Measurements from ENCODE around the gene IPCEF1. TPM values are rescaled to one million over a fixed set of nuclear protein-coding genes. Genes with fewer than 3 reads are reported as not detected.
A peak's percentile ranks its signal among the peaks of the same experiment; 100 is the strongest.

The IPCEF1 gene
- total RNA-seq, 1 donor from 2014 or later = 1.8 TPM

DNA sequence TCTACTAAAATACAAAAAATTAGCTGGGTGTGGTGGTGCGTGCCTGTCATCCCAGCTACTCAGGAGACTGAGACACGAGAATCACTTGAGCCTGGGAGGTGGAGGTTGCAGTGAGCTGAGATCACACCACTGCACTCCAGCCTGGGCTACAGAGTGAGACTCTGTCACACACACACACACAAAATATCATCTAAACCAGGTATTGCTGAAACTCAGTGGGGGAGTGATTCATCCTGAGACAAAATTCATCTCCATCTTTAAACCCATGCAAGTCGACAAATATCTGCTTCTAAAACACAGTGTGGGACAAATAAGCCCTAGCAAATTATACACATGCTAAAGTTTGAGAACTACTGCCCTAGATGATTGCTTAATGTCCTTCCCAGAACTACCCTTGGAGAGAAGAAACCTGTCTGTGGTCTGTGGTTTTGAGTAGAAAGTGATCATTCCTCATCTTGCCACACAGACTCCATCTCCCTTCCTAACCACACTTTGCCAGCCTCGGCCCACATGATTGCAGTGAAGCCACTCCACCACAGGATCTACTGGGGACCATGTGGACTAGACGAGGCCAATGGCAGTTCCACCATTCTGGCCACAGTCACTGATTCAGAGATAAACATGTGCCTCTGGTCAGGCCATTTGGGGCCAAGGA, 187.3 kb downstream of the IPCEF1 start:
- DNase-seq (ENCODE audit: low read depth in 2 of 2) = no peak

GRCh38 chr6:154167126-154167525, 189.5 kb downstream of the IPCEF1 start:
- no peak for DNase-seq (ENCODE audit: low read depth in 2 of 2)

DNA sequence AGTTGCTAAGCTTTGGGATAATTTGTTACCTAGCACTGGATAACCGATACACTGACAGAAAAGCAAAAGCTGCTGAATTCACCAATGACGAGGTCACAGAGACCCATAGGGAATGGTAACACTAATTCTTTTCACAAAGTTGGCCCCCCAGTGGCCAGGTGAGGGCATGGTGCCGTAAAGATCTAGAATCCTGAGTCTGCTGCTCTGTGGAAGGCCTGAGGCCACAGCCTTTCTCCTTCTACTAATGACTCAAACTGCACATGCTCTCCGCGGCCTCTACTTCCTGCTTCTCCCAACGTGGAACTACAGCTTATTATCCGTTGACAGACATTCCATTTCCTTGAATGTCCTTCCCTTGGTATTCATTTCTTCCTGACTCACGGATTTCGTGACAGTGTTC, 190.5 kb downstream of the IPCEF1 start:
- no peak for DNase-seq (ENCODE audit: low read depth in 2 of 2)

DNA sequence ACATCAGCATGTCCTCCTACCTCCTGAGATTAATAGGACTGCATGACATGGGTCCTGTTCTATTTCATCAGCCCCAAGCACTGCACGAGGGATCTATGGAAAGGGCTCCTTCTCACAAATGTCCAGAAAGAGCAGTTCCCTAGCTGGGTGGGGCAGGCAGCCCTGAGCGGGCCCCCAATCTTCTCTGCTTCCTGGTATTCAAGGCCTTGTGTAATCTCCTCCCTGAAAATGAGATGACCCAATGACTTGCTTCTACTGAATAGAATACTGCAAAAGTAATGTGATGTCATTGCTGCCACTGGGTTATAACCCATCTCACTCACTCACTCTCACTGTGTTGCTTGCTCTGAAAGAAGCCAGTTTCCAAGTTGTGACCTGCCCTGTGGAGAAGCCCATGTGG, 191.1 kb downstream of the IPCEF1 start:
- no peak for DNase-seq (ENCODE audit: low read depth in 2 of 2)

DNA sequence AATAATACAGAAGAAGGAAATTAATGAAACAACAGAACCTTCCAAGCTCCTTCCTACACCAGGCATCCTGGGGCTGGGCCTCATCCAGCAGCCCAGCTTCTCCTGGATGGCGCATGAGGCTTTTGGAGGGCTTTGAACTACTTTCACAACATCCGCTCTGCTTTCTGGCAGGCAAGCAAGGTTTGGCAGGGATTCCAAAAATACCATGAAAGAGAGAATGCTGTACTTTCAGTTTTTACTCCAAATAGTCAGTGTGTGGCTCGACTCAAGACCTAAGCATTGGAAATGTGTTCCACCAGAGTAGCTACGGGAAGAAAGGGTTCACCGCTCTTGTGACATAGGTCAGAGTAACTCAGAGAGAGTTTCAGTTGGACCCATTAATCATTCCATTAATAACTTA, 192.2 kb downstream of the IPCEF1 start:
- DNase-seq (ENCODE audit: low read depth in 2 of 2) = peak; percentile 41 to 83

DNA sequence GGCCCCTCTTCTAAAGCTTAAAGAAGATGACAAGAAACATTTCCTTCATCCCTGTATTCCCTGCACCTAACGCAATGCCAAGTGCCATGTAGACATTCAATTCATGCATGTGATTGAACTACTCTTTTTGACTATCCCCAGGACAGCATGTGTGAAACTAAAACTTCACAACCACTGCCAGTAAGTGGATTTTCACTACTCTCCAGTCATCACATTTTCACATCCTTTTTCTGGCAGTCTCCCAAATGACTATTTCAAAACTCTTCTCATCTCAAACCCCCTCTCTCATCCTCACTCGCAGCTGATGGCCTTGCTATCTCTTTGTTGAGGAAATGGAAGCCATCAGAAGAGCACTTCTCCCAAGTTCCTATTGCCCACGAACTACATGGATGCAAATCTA, 194.9 kb downstream of the IPCEF1 start:
- DNase-seq (ENCODE audit: low read depth in 2 of 2) = no peak

DNA sequence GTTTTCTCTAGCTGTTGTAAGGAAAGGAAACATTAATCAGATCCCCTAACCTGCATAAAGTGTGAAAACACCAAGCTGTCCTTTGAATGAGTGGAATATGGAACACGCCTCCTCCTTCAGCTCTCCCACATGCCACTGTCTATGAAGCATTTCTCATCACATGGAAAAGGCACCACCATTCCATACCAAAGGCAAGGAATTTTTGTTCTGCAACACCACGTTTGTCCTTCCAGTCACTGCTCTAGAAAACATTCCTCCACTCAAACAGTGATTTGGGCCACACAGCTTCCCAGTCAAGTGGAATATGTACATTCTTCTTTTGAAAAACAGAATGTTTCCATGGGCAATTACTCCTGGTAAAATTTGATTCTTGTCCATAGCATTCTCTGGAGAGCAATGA, 197.5 kb downstream of the IPCEF1 start:
- DNase-seq (ENCODE audit: low read depth in 2 of 2) = no peak

- no peak for DNase-seq (ENCODE audit: low read depth in 2 of 2)
These were observed 198.9 kb downstream of the IPCEF1 start for GRCh38 chr6:154157706-154158105.

DNA sequence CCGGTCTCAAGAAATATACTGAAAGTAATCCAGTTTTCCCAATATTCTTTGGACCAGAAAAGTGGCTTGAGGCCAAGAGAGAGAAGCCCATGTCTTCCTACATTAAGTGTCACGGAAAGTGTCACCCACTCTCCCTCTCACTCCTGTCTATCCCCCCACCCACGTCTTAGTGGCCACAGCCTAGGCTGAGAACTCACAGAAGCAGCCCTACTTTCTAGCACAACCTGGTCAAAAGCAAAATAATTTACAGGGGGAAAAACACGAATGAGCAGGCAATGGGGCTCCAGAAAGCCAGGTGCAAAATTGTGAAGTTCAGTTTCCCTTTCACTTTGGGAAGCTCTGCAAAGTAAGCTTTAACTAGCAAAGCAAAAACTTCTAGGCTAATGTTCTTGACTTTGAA, 199.5 kb downstream of the IPCEF1 start:
- DNase-seq (ENCODE audit: low read depth in 2 of 2) = peak in 1 of 2 donors; percentile 11

- DNase-seq (ENCODE audit: low read depth in 2 of 2) = peak; percentile 60 to 69
These were observed 200.3 kb downstream of the IPCEF1 start for GRCh38 chr6:154156135-154156896.

- DNase-seq (ENCODE audit: low read depth in 2 of 2) = peak; percentile 81 to 89
These were observed 202.1 kb downstream of the IPCEF1 start for GRCh38 chr6:154154389-154154967.

GRCh38 chr6:154143753-154144152, 212.8 kb downstream of the IPCEF1 start:
- no peak for DNase-seq (ENCODE audit: low read depth in 2 of 2)

- no peak for DNase-seq (ENCODE audit: low read depth in 2 of 2)
These were observed 215.9 kb downstream of the IPCEF1 start for GRCh38 chr6:154140743-154141142.

DNA sequence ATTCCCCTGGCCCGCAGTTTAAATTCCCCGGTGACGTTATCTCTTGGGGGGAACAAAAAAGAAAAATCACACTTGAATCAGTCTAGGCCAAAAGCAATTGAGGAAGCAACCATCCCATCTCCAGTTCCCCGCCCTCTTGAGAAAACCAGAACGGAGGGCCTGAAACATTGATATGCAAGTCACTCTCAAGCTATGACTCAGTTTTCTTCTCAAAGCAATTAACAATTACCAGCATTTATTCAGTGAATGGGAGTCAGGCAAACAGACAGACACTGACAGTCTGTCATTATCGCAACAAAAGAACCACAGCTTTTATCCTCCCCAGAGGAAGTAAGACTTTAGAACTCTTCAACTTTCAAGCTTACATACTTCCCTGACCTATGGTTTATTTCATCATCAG, 216.7 kb downstream of the IPCEF1 start:
- no peak for DNase-seq (ENCODE audit: low read depth in 2 of 2)

- DNase-seq (ENCODE audit: low read depth in 2 of 2) = no peak
These were observed 217.8 kb downstream of the IPCEF1 start for GRCh38 chr6:154138793-154139192.

DNA sequence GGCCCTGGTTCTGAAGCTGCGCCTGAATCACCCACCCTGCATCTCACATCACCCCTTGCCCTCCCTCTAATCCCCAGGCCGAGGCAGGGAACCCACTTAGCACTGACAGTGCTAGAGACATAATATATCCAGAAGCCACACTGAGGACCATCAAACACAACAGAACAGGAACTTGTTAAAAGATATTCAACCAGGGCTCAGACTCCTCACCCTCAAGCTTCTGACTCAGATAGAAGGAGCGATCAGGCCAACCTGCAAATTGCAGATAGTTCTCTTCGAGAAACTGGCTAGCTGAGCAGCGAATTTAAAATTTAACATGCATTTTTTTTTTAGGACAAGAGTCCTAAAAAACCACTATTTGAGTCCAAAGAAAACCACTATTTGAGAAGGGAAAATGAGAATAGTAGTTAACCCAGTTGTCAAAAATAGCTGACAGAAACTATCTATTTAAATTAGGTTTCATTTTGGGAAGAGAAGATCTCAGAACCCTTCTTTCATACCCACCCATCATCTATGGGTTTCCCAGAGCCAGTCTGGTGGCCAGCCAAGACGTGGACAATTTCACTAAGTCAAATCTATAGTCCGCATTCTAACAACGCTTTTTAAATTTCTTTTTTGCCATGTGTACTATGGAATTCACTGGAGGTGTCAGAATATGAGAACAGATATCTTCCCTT, 222.0 kb downstream of the IPCEF1 start:
- DNase-seq (ENCODE audit: low read depth in 2 of 2) = no peak

DNA sequence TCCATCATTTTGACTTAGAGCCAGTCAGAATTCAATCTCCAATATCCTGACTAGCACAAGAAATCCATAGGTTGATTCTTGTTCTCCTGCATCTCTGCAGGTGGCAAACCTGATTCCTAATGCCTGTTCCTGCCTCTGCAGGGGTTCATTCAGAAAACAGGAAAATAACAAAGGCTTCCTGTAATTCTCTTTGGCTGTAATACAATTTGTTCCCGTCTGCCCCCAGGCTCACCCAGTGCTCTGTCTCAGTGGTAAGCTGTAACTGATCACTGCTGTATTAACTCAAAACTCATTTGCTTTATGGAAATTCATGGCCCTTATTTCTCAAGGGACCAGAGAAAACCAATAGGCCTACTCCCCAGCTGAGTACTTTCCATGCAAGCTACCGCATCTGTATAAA, 228.9 kb downstream of the IPCEF1 start:
- peak in 1 of 2 donors; percentile 15 for DNase-seq (ENCODE audit: low read depth in 2 of 2)

GRCh38 chr6:154125421-154125820, 231.2 kb downstream of the IPCEF1 start:
- no peak for DNase-seq (ENCODE audit: low read depth in 2 of 2)

DNA sequence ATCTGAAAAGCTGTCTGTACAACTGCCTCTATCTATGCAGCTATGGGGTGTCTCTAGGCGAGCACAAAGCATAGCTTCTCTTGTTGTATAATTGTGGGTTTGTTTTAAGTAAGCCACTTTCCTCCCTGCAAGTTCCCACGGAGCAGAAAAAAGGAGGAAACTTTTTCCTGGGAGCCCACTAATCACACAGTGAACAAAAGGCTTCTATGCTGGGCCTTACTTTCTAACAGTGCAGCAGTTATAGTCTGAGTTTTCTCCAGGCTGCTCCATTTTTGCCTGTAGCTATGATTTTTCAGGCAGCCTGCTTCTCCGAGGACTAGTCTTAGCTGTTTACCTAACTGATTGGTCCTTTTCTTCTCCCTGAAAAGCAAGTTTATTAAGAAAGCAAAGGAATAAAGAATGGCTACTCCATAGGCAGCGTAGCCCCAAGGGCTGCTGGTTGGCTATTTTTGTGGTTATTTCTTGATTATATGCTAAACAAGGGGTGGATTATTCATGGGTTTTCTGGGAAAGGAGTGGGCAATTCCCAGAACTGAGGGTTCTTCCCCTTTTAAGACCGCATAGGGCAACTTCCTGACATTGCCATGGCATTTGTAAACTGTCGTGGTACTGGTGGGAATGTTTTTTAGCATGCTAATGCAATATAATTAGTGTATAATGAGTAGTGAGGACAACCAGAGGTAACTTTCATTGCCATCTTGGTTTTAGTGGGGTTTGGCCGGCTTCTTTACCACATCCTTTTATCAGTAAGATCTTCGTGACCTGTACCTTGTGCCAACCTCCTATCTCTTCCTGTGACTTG, 233.2 kb downstream of the IPCEF1 start:
- DNase-seq (ENCODE audit: low read depth in 2 of 2) = no peak

DNA sequence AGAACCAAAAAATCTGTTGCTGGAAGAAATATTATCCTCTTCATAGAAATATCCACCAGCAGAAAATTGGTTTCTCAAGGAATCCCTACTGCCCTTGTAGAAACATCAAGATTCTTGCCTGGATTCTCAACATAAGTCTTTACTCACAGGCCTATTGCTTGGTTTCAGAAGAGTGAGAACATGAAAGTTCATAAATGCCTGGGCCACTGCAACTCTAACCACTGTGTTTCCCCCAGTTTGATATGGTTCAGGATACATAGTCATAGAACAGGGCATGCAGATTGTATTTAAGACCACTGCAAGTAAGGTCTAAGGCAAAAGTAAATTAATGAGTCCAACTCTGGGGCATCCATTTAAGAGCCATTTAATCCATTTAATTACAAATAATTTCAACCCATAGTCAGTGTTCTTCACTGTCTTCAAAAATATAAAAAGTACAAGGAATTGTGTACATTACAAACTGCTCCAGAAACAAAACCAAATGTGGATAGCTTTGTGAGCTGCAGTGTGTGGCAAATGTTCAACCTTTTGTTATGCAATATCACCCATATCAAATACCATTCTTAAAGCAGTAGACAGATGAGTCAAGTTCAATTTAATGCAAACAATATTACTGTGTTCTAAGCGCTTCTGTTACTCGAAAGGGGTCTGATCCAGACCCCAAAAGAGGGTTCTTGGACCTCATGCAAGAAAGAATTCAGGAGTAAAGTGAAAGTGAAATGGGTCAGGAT, 234.2 kb downstream of the IPCEF1 start:
- no peak for DNase-seq (ENCODE audit: low read depth in 2 of 2)

GRCh38 chr6:154117485-154117884, 239.1 kb downstream of the IPCEF1 start:
- no peak for DNase-seq (ENCODE audit: low read depth in 2 of 2)
